H9 (cell line): Measurements from ENCODE around the gene L3MBTL4. TPM values are rescaled to one million over a fixed set of nuclear protein-coding genes. Genes with fewer than 3 reads are reported as not detected.

Experiments
- DNase-seq: peaks from one replicate; pipeline ENCODE4 v3.0.0-alpha.2; 2017
- H2AFZ ChIP-seq: one replicate; pipeline ENCODE4 v1.6.1; 2013; ENCODE audit warnings: mild to moderate bottlenecking, low read length, control low read depth, moderate library complexity
- H2AK5ac ChIP-seq: 2 replicates; pipeline ENCODE4 v1.6.1; 2013; ENCODE audit warnings: low read length, control low read depth, mixed read lengths; ENCODE audit not compliant: insufficient read length
- H2BK120ac ChIP-seq: one replicate; pipeline ENCODE4 v1.6.1; 2013; ENCODE audit warnings: low read depth, mild to moderate bottlenecking, low read length, control low read depth, inconsistent platforms; ENCODE audit not compliant: poor library complexity, severe bottlenecking
- H2BK12ac ChIP-seq: 2 replicates; pipeline ENCODE4 v1.6.1; 2013; ENCODE audit warnings: low read length, control low read depth, mixed read lengths, low read depth; ENCODE audit not compliant: insufficient read length
- H2BK15ac ChIP-seq: 2 replicates; pipeline ENCODE4 v1.6.1; 2013; ENCODE audit warnings: low read depth, low read length, control low read depth
- H2BK20ac ChIP-seq: one replicate; pipeline ENCODE4 v1.6.1; 2013; ENCODE audit warnings: low read depth, mild to moderate bottlenecking, low read length, control low read depth, inconsistent platforms; ENCODE audit not compliant: poor library complexity, severe bottlenecking
- H2BK5ac ChIP-seq: 2 replicates; pipeline ENCODE4 v1.6.1; 2013; ENCODE audit warnings: low read length, control low read depth, mixed read lengths; ENCODE audit not compliant: insufficient read length
- H3K14ac ChIP-seq: 2 replicates; pipeline ENCODE4 v1.6.1; 2013; ENCODE audit warnings: low read length, control low read depth; ENCODE audit not compliant: insufficient read depth
- H3K18ac ChIP-seq: 2 replicates; pipeline ENCODE4 v1.6.1; 2013; ENCODE audit warnings: low read depth, mild to moderate bottlenecking, mixed read lengths, low read length, control low read depth; ENCODE audit not compliant: insufficient read length
- H3K23ac ChIP-seq: 2 replicates; pipeline ENCODE4 v1.6.1; 2013; ENCODE audit warnings: low read length, control low read depth, mixed read lengths, low read depth; ENCODE audit not compliant: insufficient read length
- H3K23me2 ChIP-seq: 2 replicates; pipeline ENCODE4 v1.6.1; 2013; ENCODE audit warnings: low read depth, mild to moderate bottlenecking, mixed read lengths, low read length, control low read depth; ENCODE audit not compliant: insufficient read length, poor library complexity, severe bottlenecking
- H3K27ac ChIP-seq: 2 replicates; pipeline ENCODE4 v1.5.1; 2013; ENCODE audit warnings: low read length, control low read depth, mixed read lengths, low read depth; ENCODE audit not compliant: insufficient read length
- H3K27me3 ChIP-seq: 2 replicates; pipeline ENCODE4 v1.6.1; 2013; ENCODE audit warnings: low read length, control low read depth, inconsistent platforms; ENCODE audit not compliant: insufficient read depth
- H3K4ac ChIP-seq: 2 replicates; pipeline ENCODE4 v1.6.1; 2013; ENCODE audit warnings: low read depth, mild to moderate bottlenecking, control low read depth, inconsistent platforms, low read length, moderate library complexity
- H3K4me1 ChIP-seq: 2 replicates; pipeline ENCODE4 v1.6.1; 2013; ENCODE audit warnings: low read length, control low read depth, inconsistent platforms; ENCODE audit not compliant: insufficient read depth
- H3K4me2 ChIP-seq: 2 replicates; pipeline ENCODE4 v1.6.1; 2013; ENCODE audit warnings: low read length, control low read depth, mixed read lengths; ENCODE audit not compliant: insufficient read length, insufficient read depth
- H3K56ac ChIP-seq: 2 replicates; pipeline ENCODE4 v1.6.1; 2013; ENCODE audit warnings: low read depth, mild to moderate bottlenecking, mixed read lengths, low read length, control low read depth; ENCODE audit not compliant: insufficient read length
- H3K79me1 ChIP-seq: 2 replicates; pipeline ENCODE4 v1.6.1; 2013; ENCODE audit warnings: low read depth, mild to moderate bottlenecking, moderate library complexity, low read length, control low read depth, inconsistent platforms; ENCODE audit not compliant: insufficient read depth, poor library complexity, severe bottlenecking
- H3K79me2 ChIP-seq: 2 replicates; pipeline ENCODE4 v1.6.1; 2013; ENCODE audit warnings: low read length, control low read depth, inconsistent platforms; ENCODE audit not compliant: insufficient read depth
- H3K9ac ChIP-seq: 2 replicates; pipeline ENCODE4 v1.6.1; 2013; ENCODE audit warnings: low read length, control low read depth, mixed read lengths; ENCODE audit not compliant: insufficient read length; ENCODE audit errors: extremely low read depth
- H3K9me3 ChIP-seq: one replicate; pipeline ENCODE4 v1.6.1; 2013; ENCODE audit warnings: low read depth, low read length, inconsistent platforms; ENCODE audit not compliant: control insufficient read depth
- H3T11ph ChIP-seq: one replicate; pipeline ENCODE4 v1.6.1; 2013; ENCODE audit warnings: mild to moderate bottlenecking, low read length, control low read depth, inconsistent platforms
- H4K20me1 ChIP-seq: one replicate; pipeline ENCODE4 v1.6.1; 2013; ENCODE audit not compliant: control insufficient read depth, insufficient read length, insufficient read depth
- H4K5ac ChIP-seq: 2 replicates; pipeline ENCODE4 v1.6.1; 2013; ENCODE audit warnings: low read depth, mild to moderate bottlenecking, mixed read lengths, low read length, control low read depth; ENCODE audit not compliant: insufficient read length
- H4K8ac ChIP-seq: replicated peaks from 2 replicates; pipeline ENCODE4 v1.6.1; 2013; ENCODE audit warnings: low read length, control low read depth, mixed read lengths, low read depth; ENCODE audit not compliant: insufficient read length
- H4K91ac ChIP-seq: 2 replicates; pipeline ENCODE4 v1.6.1; 2013; ENCODE audit warnings: low read depth, mild to moderate bottlenecking, moderate library complexity, mixed read lengths, low read length, control low read depth; ENCODE audit not compliant: insufficient read length
- H3K27ac Mint-ChIP-seq, 3 experiments: 2 replicates in 2 of 3; 3 replicates in 1 of 3; pipeline ENCODE4 v1.8.0; 2020 to 2021; ENCODE audit warnings: mixed read lengths in 3 of 3, mild to moderate bottlenecking in 1 of 3, moderate library complexity in 1 of 3
- H3K27me3 Mint-ChIP-seq: 2 replicates; pipeline ENCODE4 v1.8.0; 2021; ENCODE audit warnings: low read depth, mild to moderate bottlenecking, moderate library complexity, mixed read lengths
- H3K36me3 Mint-ChIP-seq, 3 experiments: 2 replicates in 2 of 3; 3 replicates in 1 of 3; pipeline ENCODE4 v1.8.0; 2020 to 2021; ENCODE audit warnings: low read depth in 3 of 3, mixed read lengths in 3 of 3; ENCODE audit not compliant: insufficient read depth in 1 of 3
- H3K4me1 Mint-ChIP-seq, 2 experiments: 2 replicates each; pipeline ENCODE4 v1.8.0; 2020; ENCODE audit warnings: mixed read lengths in 2 of 2
- H3K4me3 Mint-ChIP-seq, 2 experiments: 2 replicates in 1 of 2; 3 replicates in 1 of 2; pipeline ENCODE4 v1.8.0; 2020 to 2021; ENCODE audit warnings: mild to moderate bottlenecking in 2 of 2, mixed read lengths in 2 of 2, moderate library complexity in 1 of 2
- H3K9me3 Mint-ChIP-seq, 2 experiments: 2 replicates in 1 of 2; 3 replicates in 1 of 2; pipeline ENCODE4 v1.8.0; 2020; ENCODE audit warnings: mild to moderate bottlenecking in 2 of 2, mixed read lengths in 2 of 2, moderate library complexity in 1 of 2
- WGBS: extraction: QIAGEN DNeasy Blood & Tissue Kit; methylation state at CpG from one replicate; pipeline ENCODE4 v1.1.7; 2013; ENCODE audit warnings: missing lambda C conversion rate, low lambda C conversion rate, mixed read lengths; ENCODE audit not compliant: insufficient read length; ENCODE audit errors: extremely low coverage; 5-methylcytosine and 5-hydroxymethylcytosine counted together
- total RNA-seq: library from RNA; stranded (reverse); gene quantifications from 2 replicates; pipeline ENCODE4 v1.2.1, GENCODE V29; 2021
- TF ChIP-seq, protein P1 (sequence below): fragments of 200-600 bp; sonication (generic); conservative IDR thresholded peaks from 3 replicates; pipeline ENCODE4 v1.8.0; 2021; ENCODE audit warnings: antibody characterized with exemption, mild to moderate bottlenecking

The L3MBTL4 gene
- total RNA-seq, 1 experiment from 2014 or later: 1.9 TPM

DNA sequence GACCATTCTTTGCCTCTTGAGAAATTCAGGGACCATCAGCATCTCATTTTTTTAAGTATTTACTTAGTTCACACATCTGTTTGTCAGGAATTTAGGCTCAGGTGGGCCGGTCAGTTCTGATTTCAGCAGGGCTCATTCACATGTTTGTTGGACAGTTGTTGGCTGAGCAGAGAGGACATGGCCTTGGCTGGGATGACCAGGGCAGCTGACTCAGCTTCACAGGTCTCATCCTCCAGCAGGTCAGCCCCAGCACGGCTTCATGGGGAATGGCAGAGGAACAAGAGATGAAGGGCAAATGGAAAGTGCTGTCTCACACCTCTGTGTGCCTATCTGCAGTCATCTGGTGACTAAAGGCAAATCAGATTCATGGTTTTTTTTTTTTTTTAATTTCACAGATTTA lies 383.3 kb downstream of the L3MBTL4 start:
- Mint-ChIP-seq H3K36me3 (peaks cover 4 to 7% (median 5%) of the 10 kb centered on the region in 3 experiments; a peak in 6 of 7 replicates), H3K4me3 (no peak overlapping the region), H3K4me1 (no peaks in the 10 kb centered on the region), H3K27me3 (no peaks in the 10 kb centered on the region), H3K27ac (no peak overlapping the region), H3K9me3 (peaks cover 5 to 8% of the 10 kb centered on the region in 2 experiments)
- Histone ChIP-seq H2BK5ac (no peak overlapping the region), H3K9me3 (no peaks in the 10 kb centered on the region), H2BK20ac (no peak overlapping the region), H3K4ac (no peak overlapping the region), H2BK15ac (no peak overlapping the region), H2BK120ac (no peak overlapping the region), H3K27me3 (no peaks in the 10 kb centered on the region), H3K23me2 (no peaks in the 10 kb centered on the region), H3K79me1 (no peaks in the 10 kb centered on the region), H3K27ac (no peak overlapping the region), H3K56ac (no peak overlapping the region), H3K23ac (no peak overlapping the region), H2AFZ (no peak overlapping the region), H3K4me2 (no peak overlapping the region), H4K5ac (no peak overlapping the region), H2AK5ac (no peak overlapping the region), H4K20me1 (no peaks in the 10 kb centered on the region), H2BK12ac (no peak overlapping the region), H3K14ac (no peak overlapping the region), H3K79me2 (no peaks in the 10 kb centered on the region), H3T11ph (no peak overlapping the region), H3K4me1 (no peaks in the 10 kb centered on the region), H3K18ac (no peak overlapping the region), H3K9ac (no peak overlapping the region), H4K91ac (no peak overlapping the region), H4K8ac (no peak overlapping the region)
- no peak for DNase-seq
- TF ChIP-seq, protein P1, sequence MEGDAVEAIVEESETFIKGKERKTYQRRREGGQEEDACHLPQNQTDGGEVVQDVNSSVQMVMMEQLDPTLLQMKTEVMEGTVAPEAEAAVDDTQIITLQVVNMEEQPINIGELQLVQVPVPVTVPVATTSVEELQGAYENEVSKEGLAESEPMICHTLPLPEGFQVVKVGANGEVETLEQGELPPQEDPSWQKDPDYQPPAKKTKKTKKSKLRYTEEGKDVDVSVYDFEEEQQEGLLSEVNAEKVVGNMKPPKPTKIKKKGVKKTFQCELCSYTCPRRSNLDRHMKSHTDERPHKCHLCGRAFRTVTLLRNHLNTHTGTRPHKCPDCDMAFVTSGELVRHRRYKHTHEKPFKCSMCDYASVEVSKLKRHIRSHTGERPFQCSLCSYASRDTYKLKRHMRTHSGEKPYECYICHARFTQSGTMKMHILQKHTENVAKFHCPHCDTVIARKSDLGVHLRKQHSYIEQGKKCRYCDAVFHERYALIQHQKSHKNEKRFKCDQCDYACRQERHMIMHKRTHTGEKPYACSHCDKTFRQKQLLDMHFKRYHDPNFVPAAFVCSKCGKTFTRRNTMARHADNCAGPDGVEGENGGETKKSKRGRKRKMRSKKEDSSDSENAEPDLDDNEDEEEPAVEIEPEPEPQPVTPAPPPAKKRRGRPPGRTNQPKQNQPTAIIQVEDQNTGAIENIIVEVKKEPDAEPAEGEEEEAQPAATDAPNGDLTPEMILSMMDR: no peak
- WGBS: no CpG with 5 or more reads among the region's 2 CpGs
